ENCODE data around the gene EDN2. TPM values are rescaled to one million over a fixed set of nuclear protein-coding genes. Genes with fewer than 3 reads are reported as not detected.

EDN2 gene
- total RNA-seq, 2 experiments from 2014 or later, result not detected

DNA sequence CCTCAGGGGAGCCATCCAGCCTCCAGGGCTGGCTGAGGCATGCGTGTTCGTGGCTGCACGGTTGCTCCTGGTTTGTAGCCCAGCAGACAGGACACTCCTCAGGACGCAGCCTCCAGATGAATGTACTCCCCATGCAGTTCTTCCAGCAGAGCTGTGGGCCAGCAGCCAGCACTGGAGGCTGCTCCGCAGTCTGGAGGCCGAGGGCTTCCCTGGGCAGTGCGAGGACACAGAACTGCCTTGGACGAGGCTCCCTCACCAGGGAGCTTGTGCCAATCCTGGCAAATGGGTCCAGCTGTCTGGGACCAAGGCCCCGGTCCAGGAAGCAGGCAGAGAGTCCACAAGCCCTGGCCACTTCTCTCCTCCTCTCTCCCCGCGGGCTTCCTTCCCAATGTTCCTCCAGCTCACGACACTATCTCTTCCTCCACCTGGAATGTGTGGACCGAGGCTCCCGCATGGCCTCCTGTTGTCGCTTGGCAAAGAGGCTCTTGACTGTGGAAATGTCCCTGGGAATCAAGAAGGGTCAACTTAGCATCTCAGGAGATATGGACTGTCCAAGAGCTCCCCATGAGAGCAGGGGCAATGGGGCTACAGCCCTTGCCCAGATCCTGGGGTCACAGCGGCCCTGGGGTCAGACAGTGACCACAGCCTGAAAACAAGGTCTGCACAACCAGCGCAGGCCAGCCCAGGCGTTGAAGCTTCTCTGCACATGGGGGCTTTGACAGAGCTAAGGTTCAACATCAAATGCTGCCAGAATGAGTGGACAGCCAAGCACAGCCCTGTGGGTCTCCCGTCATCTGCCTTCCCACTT lies 5.3 kb downstream of the EDN2 start:
- no peak for TF ChIP-seq CTCF (IDR thresholded peaks at IDR 0.05)
- no peaks in the 10 kb centered on the region for H3K4me1 Mint-ChIP-seq (ENCODE audit: low read depth)
- no peaks in the 10 kb centered on the region for H3K9me3 ChIP-seq (ENCODE audit: control insufficient read depth in 1 of 2, insufficient read depth in 1 of 2, low read length in 2 of 2)
- H3K36me3 ChIP-seq (ENCODE audit: insufficient read depth, low read length), result no peaks in the 10 kb centered on the region
- DNase-seq (no peak), ATAC-seq (ENCODE audit: poor library complexity) (no peak)
- H3K36me3 Mint-ChIP-seq (ENCODE audit: low read depth), result no peaks in the 10 kb centered on the region
- ChIA-PET CTCF (no interaction called here), POLR2A (no interaction called here)
- peaks cover 9% of the 10 kb centered on the region for H3K27me3 Mint-ChIP-seq
- H3K27ac ChIP-seq (ENCODE audit: low read depth in 1 of 2, low read length in 2 of 2), result no peak overlapping the region
- H3K4me3 Mint-ChIP-seq, result no peak overlapping the region
- no peaks in the 10 kb centered on the region for H3K4me1 ChIP-seq (ENCODE audit: insufficient read depth, low read length)
- intact Hi-C loops (cut with DNase I, micrococcal nuclease), result no loop called here
- H3K27me3 ChIP-seq (ENCODE audit: control insufficient read depth in 1 of 2, insufficient read depth in 2 of 2, low read length in 2 of 2), result no peaks in the 10 kb centered on the region
- H3K27ac Mint-ChIP-seq, result no peak overlapping the region
- no peak overlapping the region for H3K4me3 ChIP-seq (ENCODE audit: low read length)
- H3K9me3 Mint-ChIP-seq, result no peaks in the 10 kb centered on the region

DNA sequence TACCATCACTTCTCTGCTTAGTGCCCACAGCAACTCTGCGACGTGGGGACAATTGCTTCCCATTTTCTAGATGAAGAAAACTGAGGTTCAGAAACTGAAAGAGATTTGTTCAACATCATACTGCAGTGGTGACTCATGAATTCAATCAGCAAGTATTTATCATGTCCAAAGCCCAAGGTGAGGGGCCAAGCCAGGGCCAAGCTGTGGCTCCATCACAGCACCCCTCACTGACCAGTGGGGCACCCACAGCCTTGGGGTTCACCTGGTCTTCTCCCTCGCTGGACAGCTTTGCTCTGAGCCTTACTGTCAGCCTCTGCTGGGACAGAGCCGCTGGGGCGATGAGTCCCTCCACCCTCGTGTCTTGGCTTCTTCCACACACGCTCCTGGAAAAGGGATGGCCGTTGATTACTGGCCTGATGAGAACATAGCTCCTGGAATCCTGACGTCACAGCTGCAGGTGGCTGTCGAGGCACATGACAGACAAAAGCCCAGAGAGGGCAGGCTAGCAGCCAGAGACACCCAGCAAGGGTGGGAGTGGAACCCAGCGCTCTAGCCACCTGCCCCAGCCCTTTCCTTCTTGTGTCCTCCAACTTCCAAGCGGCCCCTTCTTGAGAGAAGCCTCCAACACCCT lies 6.2 kb downstream of the EDN2 start:
- no peaks in the 10 kb centered on the region for H3K36me3 Mint-ChIP-seq (ENCODE audit: low read depth)
- no peaks in the 10 kb centered on the region for H3K4me1 Mint-ChIP-seq (ENCODE audit: low read depth)
- ChIA-PET POLR2A (no interaction called here), CTCF (no interaction called here)
- Histone ChIP-seq H3K9me3 (ENCODE audit: control insufficient read depth in 1 of 2, insufficient read depth in 1 of 2, low read length in 2 of 2) (no peaks in the 10 kb centered on the region), H3K27ac (ENCODE audit: low read depth in 1 of 2, low read length in 2 of 2) (no peak overlapping the region), H3K4me1 (ENCODE audit: insufficient read depth, low read length) (no peaks in the 10 kb centered on the region), H3K4me3 (ENCODE audit: low read length) (no peak overlapping the region), H3K27me3 (ENCODE audit: control insufficient read depth in 1 of 2, insufficient read depth in 2 of 2, low read length in 2 of 2) (no peaks in the 10 kb centered on the region), H3K36me3 (ENCODE audit: insufficient read depth, low read length) (no peaks in the 10 kb centered on the region)
- H3K27me3 Mint-ChIP-seq, result peaks cover 3% of the 10 kb centered on the region
- ATAC-seq (ENCODE audit: poor library complexity) (no peak), DNase-seq (no peak)
- intact Hi-C loops (cut with DNase I, micrococcal nuclease), result no loop called here
- no peak for TF ChIP-seq CTCF (IDR thresholded peaks at IDR 0.05)
- no peak overlapping the region for H3K27ac Mint-ChIP-seq
- no peaks in the 10 kb centered on the region for H3K9me3 Mint-ChIP-seq
- H3K4me3 Mint-ChIP-seq, result no peak overlapping the region

DNA sequence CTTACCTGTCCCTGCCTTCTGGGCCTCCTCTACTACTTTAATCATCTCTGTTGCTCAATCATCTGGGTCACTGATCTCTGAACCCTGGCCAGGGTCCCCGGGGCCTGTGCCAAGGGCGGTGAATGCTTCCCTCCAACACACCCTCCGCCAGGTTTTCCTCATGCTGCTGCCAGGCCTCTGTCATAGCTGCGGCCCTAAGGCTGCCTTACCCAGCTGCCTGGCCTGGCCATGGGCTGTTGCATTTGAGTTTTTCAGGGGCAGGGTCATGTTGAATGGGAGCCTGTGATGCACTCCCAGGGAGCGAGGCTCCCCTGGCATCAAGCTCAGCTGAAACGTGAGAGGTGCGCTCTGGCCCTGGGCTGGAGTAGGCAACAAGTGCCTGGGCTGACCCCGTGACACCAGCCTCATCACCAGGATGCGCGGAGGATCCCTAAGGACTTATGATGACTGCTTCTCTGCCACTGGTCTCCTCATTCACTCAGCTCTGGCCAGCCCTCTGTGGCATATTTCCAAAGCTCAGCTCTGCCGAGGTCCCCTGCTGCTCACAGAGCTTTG lies 7.6 kb downstream of the EDN2 start:
- H3K4me3 Mint-ChIP-seq, result no peak overlapping the region
- no peak for TF ChIP-seq CTCF (IDR thresholded peaks at IDR 0.05)
- intact Hi-C loops (cut with DNase I, micrococcal nuclease), result no loop called here
- H3K27me3 Mint-ChIP-seq, result no peaks in the 10 kb centered on the region
- ATAC-seq (ENCODE audit: poor library complexity), result no peak
- H3K27me3 ChIP-seq (ENCODE audit: control insufficient read depth in 1 of 2, insufficient read depth in 2 of 2, low read length in 2 of 2), result no peaks in the 10 kb centered on the region
- CTCF ChIA-PET, result no interaction called here
- POLR2A ChIA-PET, result no interaction called here
- H3K9me3 ChIP-seq (ENCODE audit: control insufficient read depth in 1 of 2, insufficient read depth in 1 of 2, low read length in 2 of 2), result no peaks in the 10 kb centered on the region
- H3K36me3 ChIP-seq (ENCODE audit: insufficient read depth, low read length), result no peaks in the 10 kb centered on the region
- H3K27ac ChIP-seq (ENCODE audit: low read depth in 1 of 2, low read length in 2 of 2), result no peak overlapping the region
- no peak overlapping the region for H3K4me3 ChIP-seq (ENCODE audit: low read length)
- H3K36me3 Mint-ChIP-seq (ENCODE audit: low read depth), result no peaks in the 10 kb centered on the region
- H3K9me3 Mint-ChIP-seq, result no peaks in the 10 kb centered on the region
- DNase-seq, result no peak
- no peaks in the 10 kb centered on the region for H3K4me1 ChIP-seq (ENCODE audit: insufficient read depth, low read length)
- no peak overlapping the region for H3K27ac Mint-ChIP-seq
- H3K4me1 Mint-ChIP-seq (ENCODE audit: low read depth), result no peaks in the 10 kb centered on the region

All from CD4-positive, alpha-beta T cell (primary cell).